HUES64 (cell line): ENCODE measurements around the gene AUP1.

Experiments used
- H3K27ac ChIP-seq: 2 replicates; pipeline ENCODE4 v1.7.0; 2013; ENCODE audit warnings: low read depth, low read length, inconsistent platforms
- H3K27me3 ChIP-seq: 2 replicates; pipeline ENCODE4 v1.6.1; 2013; ENCODE audit warnings: mild to moderate bottlenecking, low read length; ENCODE audit not compliant: insufficient read depth
- H3K36me3 ChIP-seq: 2 replicates; pipeline ENCODE4 v1.6.1; 2013; ENCODE audit warnings: mild to moderate bottlenecking, low read length; ENCODE audit not compliant: insufficient read depth
- H3K4me1 ChIP-seq: 2 replicates; pipeline ENCODE4 v1.6.1; 2013; ENCODE audit warnings: mild to moderate bottlenecking, low read length, moderate library complexity; ENCODE audit not compliant: insufficient read depth
- H3K4me3 ChIP-seq: 2 replicates; pipeline ENCODE4 v1.5.1; 2013; ENCODE audit warnings: mild to moderate bottlenecking, low read length, moderate library complexity
- H3K9ac ChIP-seq: 2 replicates; pipeline ENCODE4 v1.6.1; 2013; ENCODE audit warnings: mild to moderate bottlenecking, low read depth, low read length
- H3K9me3 ChIP-seq: 2 replicates; pipeline ENCODE4 v1.6.1; 2013; ENCODE audit warnings: low read depth, low read length; ENCODE audit not compliant: insufficient read depth
- WGBS: fragments of 150-250, 120-280 bp; methylation state at CpG from one replicate; pipeline ENCODE4 v1.1.7; 2013; ENCODE audit warnings: missing lambda C conversion rate; 5-methylcytosine and 5-hydroxymethylcytosine counted together

The AUP1 gene

GRCh38 chr2:74548285-74548899, 18.9 kb upstream of the AUP1 start:
- peaks cover 49% of the 10 kb centered on the region for H3K27me3 ChIP-seq
- no peaks in the 10 kb centered on the region for H3K36me3 ChIP-seq
- H3K4me1 ChIP-seq, result peaks cover 14% of the 10 kb centered on the region; the same call in 1 of the 2 replicates
- H3K4me3 ChIP-seq, result peak overlapping the region; percentile 73
- H3K9me3 ChIP-seq, result no peaks in the 10 kb centered on the region
- H3K27ac ChIP-seq, result no peak overlapping the region
- peak overlapping the region; percentile 81 for H3K9ac ChIP-seq
- WGBS, result 6% methylated on average over 26 of the region's 26 CpGs

GRCh38 chr2:74546004-74546403, 16.5 kb upstream of the AUP1 start:
- no peaks in the 10 kb centered on the region for H3K36me3 ChIP-seq
- 87% methylated on average over 3 of the region's 3 CpGs for WGBS
- H3K27me3 ChIP-seq, result peaks cover 35% of the 10 kb centered on the region
- H3K9me3 ChIP-seq, result no peaks in the 10 kb centered on the region
- H3K27ac ChIP-seq, result no peak overlapping the region
- no peak overlapping the region for H3K9ac ChIP-seq
- no peak overlapping the region for H3K4me3 ChIP-seq
- H3K4me1 ChIP-seq, result 0 out of 2 replicates have a peak, but pooled peaks cover 5% of the 10 kb centered on the region

- Histone ChIP-seq H3K4me3 (no peak overlapping the region), H3K27ac (no peak overlapping the region), H3K27me3 (peaks cover 23% of the 10 kb centered on the region), H3K36me3 (peaks cover 2% of the 10 kb centered on the region; the same call in 1 of the 2 replicates), H3K9me3 (no peaks in the 10 kb centered on the region), H3K9ac (no peak overlapping the region), H3K4me1 (0 out of 2 replicates have a peak, but pooled peaks cover under 1% of the 10 kb centered on the region)
- WGBS, result 86% methylated on average over 3 of the region's 3 CpGs
Measured at GRCh38 chr2:74544634-74545033, 15.1 kb upstream of the AUP1 start.

GRCh38 chr2:74542978-74543377, 13.5 kb upstream of the AUP1 start:
- Histone ChIP-seq H3K4me3 (no peak overlapping the region), H3K27me3 (peaks cover 10% of the 10 kb centered on the region), H3K27ac (no peak overlapping the region), H3K9ac (no peak overlapping the region), H3K36me3 (peaks cover 2% of the 10 kb centered on the region; the same call in 1 of the 2 replicates), H3K9me3 (no peaks in the 10 kb centered on the region), H3K4me1 (0 out of 2 replicates have a peak, but pooled peaks cover 4% of the 10 kb centered on the region)
- 89% methylated on average over 1 of the region's 1 CpG for WGBS

GRCh38 chr2:74540291-74540690, 10.8 kb upstream of the AUP1 start:
- H3K4me1 ChIP-seq, result 0 out of 2 replicates have a peak, but pooled peaks cover 4% of the 10 kb centered on the region
- H3K36me3 ChIP-seq, result peaks cover 2% of the 10 kb centered on the region; the same call in 1 of the 2 replicates
- no peaks in the 10 kb centered on the region for H3K9me3 ChIP-seq
- H3K4me3 ChIP-seq, result no peak overlapping the region
- H3K27me3 ChIP-seq, result no peaks in the 10 kb centered on the region
- 95% methylated on average over 5 of the region's 5 CpGs for WGBS
- H3K27ac ChIP-seq, result no peak overlapping the region
- no peak overlapping the region for H3K9ac ChIP-seq

GRCh38 chr2:74538881-74539339, 9.4 kb upstream of the AUP1 start:
- H3K9me3 ChIP-seq, result no peaks in the 10 kb centered on the region
- 0 out of 2 replicates have a peak, but pooled peaks cover 4% of the 10 kb centered on the region for H3K4me1 ChIP-seq
- no peak overlapping the region for H3K9ac ChIP-seq
- H3K27ac ChIP-seq, result no peak overlapping the region
- no peaks in the 10 kb centered on the region for H3K27me3 ChIP-seq
- no peak overlapping the region for H3K4me3 ChIP-seq
- H3K36me3 ChIP-seq, result peaks cover 2% of the 10 kb centered on the region
- 90% methylated on average over 7 of the region's 7 CpGs for WGBS

- no peaks in the 10 kb centered on the region for H3K27me3 ChIP-seq
- H3K36me3 ChIP-seq, result peaks cover 20% of the 10 kb centered on the region
- WGBS, result 74% methylated on average over 4 of the region's 4 CpGs
- no peaks in the 10 kb centered on the region for H3K9me3 ChIP-seq
- no peak overlapping the region for H3K4me3 ChIP-seq
- 0 out of 2 replicates have a peak, but pooled peaks cover 4% of the 10 kb centered on the region for H3K4me1 ChIP-seq
- no peak overlapping the region for H3K9ac ChIP-seq
- H3K27ac ChIP-seq, result no peak overlapping the region
Measured at GRCh38 chr2:74537140-74537539, 7.6 kb upstream of the AUP1 start.

GRCh38 chr2:74536166-74536950, 6.9 kb upstream of the AUP1 start:
- Histone ChIP-seq H3K27ac (no peak overlapping the region), H3K4me1 (0 out of 2 replicates have a peak, but pooled peaks cover 4% of the 10 kb centered on the region), H3K27me3 (no peaks in the 10 kb centered on the region), H3K36me3 (peaks cover 27% of the 10 kb centered on the region), H3K9me3 (no peaks in the 10 kb centered on the region), H3K4me3 (no peak overlapping the region), H3K9ac (no peak overlapping the region)
- 93% methylated on average over 23 of the region's 23 CpGs for WGBS

- H3K27me3 ChIP-seq, result no peaks in the 10 kb centered on the region
- H3K9ac ChIP-seq, result no peak overlapping the region
- H3K36me3 ChIP-seq, result peaks cover 32% of the 10 kb centered on the region
- no peak overlapping the region for H3K4me3 ChIP-seq
- H3K4me1 ChIP-seq, result 0 out of 2 replicates have a peak, but pooled peaks cover 4% of the 10 kb centered on the region
- H3K9me3 ChIP-seq, result no peaks in the 10 kb centered on the region
- H3K27ac ChIP-seq, result no peak overlapping the region
- WGBS, result 95% methylated on average over 10 of the region's 10 CpGs
Measured at GRCh38 chr2:74535440-74535965, 6.0 kb upstream of the AUP1 start.

GRCh38 chr2:74534411-74534810, 4.9 kb upstream of the AUP1 start:
- WGBS, result 95% methylated on average over 12 of the region's 12 CpGs
- Histone ChIP-seq H3K9me3 (no peaks in the 10 kb centered on the region), H3K36me3 (peaks cover 30% of the 10 kb centered on the region), H3K9ac (no peak overlapping the region), H3K27ac (no peak overlapping the region), H3K4me1 (0 out of 2 replicates have a peak, but pooled peaks cover 4% of the 10 kb centered on the region), H3K27me3 (no peaks in the 10 kb centered on the region), H3K4me3 (no peak overlapping the region)

- 89% methylated on average over 4 of the region's 4 CpGs for WGBS
- H3K4me3 ChIP-seq, result no peak overlapping the region
- no peak overlapping the region for H3K27ac ChIP-seq
- H3K4me1 ChIP-seq, result peaks cover 3% of the 10 kb centered on the region; the same call in 1 of the 2 replicates
- H3K9ac ChIP-seq, result no peak overlapping the region
- no peaks in the 10 kb centered on the region for H3K9me3 ChIP-seq
- no peaks in the 10 kb centered on the region for H3K27me3 ChIP-seq
- peaks cover 30% of the 10 kb centered on the region for H3K36me3 ChIP-seq
Measured at GRCh38 chr2:74533464-74533863, 4.0 kb upstream of the AUP1 start.
